GM12878 (cell line): ENCODE measurements around the gene RNASE13. TPM values are rescaled to one million over a fixed set of nuclear protein-coding genes. Genes with fewer than 3 reads are reported as not detected.

Experiments
- microRNA-seq: library from miRNA; unstranded; fragments of <30 nt; microRNA quantifications from one replicate; pipeline ENCODE4, GENCODE V29; 2018
- polyA plus RNA-seq, 11 experiments: library from polyadenylated mRNA; depleted of rRNA in 4 of 11; unstranded in 6 of 11; stranded (reverse) in 5 of 11; fragments of >200 nt; fragmentation: Nextera tagmentation in 4 of 11; fragmentation: Illumina TruSeq in 1 of 11; extraction: Ambion mirVana in 4 of 11; extraction: Trizol in 1 of 11; gene quantifications; 1 replicate in 1 of 11; 2 replicates in 10 of 11; pipeline versions ENCODE4 v1.2.1 to v1.2.3, GENCODE V29; 2011 to 2016; ENCODE audit warnings: inconsistent platforms in 2 of 11, missing spikeins in 2 of 11, low read depth in 1 of 11
- total RNA-seq, 4 experiments: library from RNA; depleted of rRNA in 3 of 4; stranded (reverse); fragments of >200 nt in 3 of 4; fragmentation: Illumina TruSeq in 1 of 4; extraction: Trizol in 1 of 4; gene quantifications; 2 replicates each; pipeline versions ENCODE4 v1.2.1 to v1.2.3, GENCODE V29; 2013 to 2021

Gene RNASE13
- total and polyA plus RNA-seq, 10 of the 15 experiments (the other 5 are each of a cell fraction or from before 2014, with no cell fraction given), result not detected

Small RNAs within 50 kb of the gene (microRNA-seq; reads per million reads assigned to microRNA genes)
- not detected for gene MIR6717

Other genes starting within 250 kb of the RNASE13 start
Only the 7 nearest of the 15 such genes appear.
- gene METTL17, start 44.8 kb downstream of the RNASE13 start, total RNA-seq (2014; rRNA removed), result 106 and 109 TPM in 2 replicates
- gene METTL17, start 44.8 kb downstream of the RNASE13 start, total RNA-seq (2014; rRNA removed; fragmentation: Illumina TruSeq; extraction: Trizol), result 70.4 and 70.8 TPM in 2 replicates
- 78.1 and 85.3 TPM in 2 replicates for gene METTL17, start 44.8 kb downstream of the RNASE13 start, total RNA-seq (2021)
- 110 and 130 TPM in 2 replicates for gene METTL17, start 44.8 kb downstream of the RNASE13 start, polyA plus RNA-seq (2011; rRNA removed)
- gene METTL17, start 44.8 kb downstream of the RNASE13 start, polyA plus RNA-seq (2014; fragmentation: Illumina TruSeq; extraction: Trizol), result 94.9 and 99.1 TPM in 2 replicates
- gene METTL17, start 44.8 kb downstream of the RNASE13 start, polyA plus RNA-seq (2014; fragmentation: Nextera tagmentation; extraction: Ambion mirVana), result 10 to 100 TPM; 86.8 to 95.4 TPM
- 122 and 129 TPM in 2 replicates for gene METTL17, start 44.8 kb downstream of the RNASE13 start, polyA plus RNA-seq (2014; rRNA removed)
- gene METTL17, start 44.8 kb downstream of the RNASE13 start, polyA plus RNA-seq (2016; fragmentation: Nextera tagmentation; extraction: Ambion mirVana), result 100 to 1,000 TPM in 1 of 2 experiments, 10 to 100 TPM in 1; 99.6 to 110 TPM
- gene SLC39A2, start 35.5 kb downstream of the RNASE13 start, total RNA-seq (2014; rRNA removed), result not detected in 2 replicates
- gene SLC39A2, start 35.5 kb downstream of the RNASE13 start, total RNA-seq (2014; rRNA removed; fragmentation: Illumina TruSeq; extraction: Trizol), result not detected in 2 replicates
- gene SLC39A2, start 35.5 kb downstream of the RNASE13 start, total RNA-seq (2021), result not detected in 2 replicates
- gene SLC39A2, start 35.5 kb downstream of the RNASE13 start, polyA plus RNA-seq (2011; rRNA removed), result 0.11 and 0.13 TPM in 2 replicates
- 0.10 and 0.17 TPM in 2 replicates for gene SLC39A2, start 35.5 kb downstream of the RNASE13 start, polyA plus RNA-seq (2014; fragmentation: Illumina TruSeq; extraction: Trizol)
- gene SLC39A2, start 35.5 kb downstream of the RNASE13 start, polyA plus RNA-seq (2014; fragmentation: Nextera tagmentation; extraction: Ambion mirVana), result not detected
- 0.06 and 0.11 TPM in 2 replicates for gene SLC39A2, start 35.5 kb downstream of the RNASE13 start, polyA plus RNA-seq (2014; rRNA removed)
- gene SLC39A2, start 35.5 kb downstream of the RNASE13 start, polyA plus RNA-seq (2016; fragmentation: Nextera tagmentation; extraction: Ambion mirVana), result under 1 TPM in 1 of 2 experiments, not detected in 1; 0.14 TPM
- not detected in 2 replicates for gene NDRG2, start 9.7 kb downstream of the RNASE13 start, total RNA-seq (2014; rRNA removed)
- gene NDRG2, start 9.7 kb downstream of the RNASE13 start, total RNA-seq (2014; rRNA removed; fragmentation: Illumina TruSeq; extraction: Trizol), result not detected in 2 replicates
- gene NDRG2, start 9.7 kb downstream of the RNASE13 start, total RNA-seq (2021), result 0.49 and 0.56 TPM in 2 replicates
- gene NDRG2, start 9.7 kb downstream of the RNASE13 start, polyA plus RNA-seq (2011; rRNA removed), result not detected in 2 replicates
- not detected in 2 replicates for gene NDRG2, start 9.7 kb downstream of the RNASE13 start, polyA plus RNA-seq (2014; fragmentation: Illumina TruSeq; extraction: Trizol)
- gene NDRG2, start 9.7 kb downstream of the RNASE13 start, polyA plus RNA-seq (2014; fragmentation: Nextera tagmentation; extraction: Ambion mirVana), result not detected
- gene NDRG2, start 9.7 kb downstream of the RNASE13 start, polyA plus RNA-seq (2014; rRNA removed), result not detected in 2 replicates
- under 1 TPM in 1 of 2 experiments, not detected in 1; 0.15 TPM for gene NDRG2, start 9.7 kb downstream of the RNASE13 start, polyA plus RNA-seq (2016; fragmentation: Nextera tagmentation; extraction: Ambion mirVana)
- gene TPPP2, start 4.6 kb downstream of the RNASE13 start, total RNA-seq (2014; rRNA removed), result not detected in 2 replicates
- not detected in 2 replicates for gene TPPP2, start 4.6 kb downstream of the RNASE13 start, total RNA-seq (2014; rRNA removed; fragmentation: Illumina TruSeq; extraction: Trizol)
- gene TPPP2, start 4.6 kb downstream of the RNASE13 start, total RNA-seq (2021), result not detected in 2 replicates
- gene TPPP2, start 4.6 kb downstream of the RNASE13 start, polyA plus RNA-seq (2011; rRNA removed), result not detected in 2 replicates
- not detected in 2 replicates for gene TPPP2, start 4.6 kb downstream of the RNASE13 start, polyA plus RNA-seq (2014; fragmentation: Illumina TruSeq; extraction: Trizol)
- gene TPPP2, start 4.6 kb downstream of the RNASE13 start, polyA plus RNA-seq (2014; fragmentation: Nextera tagmentation; extraction: Ambion mirVana), result not detected
- gene TPPP2, start 4.6 kb downstream of the RNASE13 start, polyA plus RNA-seq (2014; rRNA removed), result not detected in 2 replicates
- gene TPPP2, start 4.6 kb downstream of the RNASE13 start, polyA plus RNA-seq (2016; fragmentation: Nextera tagmentation; extraction: Ambion mirVana), result not detected
- not detected in 2 replicates for gene RNASE7, start 7.6 kb upstream of the RNASE13 start, total RNA-seq (2014; rRNA removed)
- gene RNASE7, start 7.6 kb upstream of the RNASE13 start, total RNA-seq (2014; rRNA removed; fragmentation: Illumina TruSeq; extraction: Trizol), result not detected in 2 replicates
- not detected in 2 replicates for gene RNASE7, start 7.6 kb upstream of the RNASE13 start, total RNA-seq (2021)
- not detected in 2 replicates for gene RNASE7, start 7.6 kb upstream of the RNASE13 start, polyA plus RNA-seq (2011; rRNA removed)
- not detected in 2 replicates for gene RNASE7, start 7.6 kb upstream of the RNASE13 start, polyA plus RNA-seq (2014; fragmentation: Illumina TruSeq; extraction: Trizol)
- not detected for gene RNASE7, start 7.6 kb upstream of the RNASE13 start, polyA plus RNA-seq (2014; fragmentation: Nextera tagmentation; extraction: Ambion mirVana)
- gene RNASE7, start 7.6 kb upstream of the RNASE13 start, polyA plus RNA-seq (2014; rRNA removed), result not detected in 2 replicates
- gene RNASE7, start 7.6 kb upstream of the RNASE13 start, polyA plus RNA-seq (2016; fragmentation: Nextera tagmentation; extraction: Ambion mirVana), result not detected
- not detected in 2 replicates for gene RNASE8, start 23.0 kb upstream of the RNASE13 start, total RNA-seq (2014; rRNA removed)
- gene RNASE8, start 23.0 kb upstream of the RNASE13 start, total RNA-seq (2014; rRNA removed; fragmentation: Illumina TruSeq; extraction: Trizol), result not detected in 2 replicates
- not detected in 2 replicates for gene RNASE8, start 23.0 kb upstream of the RNASE13 start, total RNA-seq (2021)
- not detected in 2 replicates for gene RNASE8, start 23.0 kb upstream of the RNASE13 start, polyA plus RNA-seq (2011; rRNA removed)
- gene RNASE8, start 23.0 kb upstream of the RNASE13 start, polyA plus RNA-seq (2014; fragmentation: Illumina TruSeq; extraction: Trizol), result not detected in 2 replicates
- not detected for gene RNASE8, start 23.0 kb upstream of the RNASE13 start, polyA plus RNA-seq (2014; fragmentation: Nextera tagmentation; extraction: Ambion mirVana)
- not detected in 2 replicates for gene RNASE8, start 23.0 kb upstream of the RNASE13 start, polyA plus RNA-seq (2014; rRNA removed)
- not detected for gene RNASE8, start 23.0 kb upstream of the RNASE13 start, polyA plus RNA-seq (2016; fragmentation: Nextera tagmentation; extraction: Ambion mirVana)
- 0.05 and 0.06 TPM in 2 replicates for gene ARHGEF40, start 35.5 kb upstream of the RNASE13 start, total RNA-seq (2014; rRNA removed)
- gene ARHGEF40, start 35.5 kb upstream of the RNASE13 start, total RNA-seq (2014; rRNA removed; fragmentation: Illumina TruSeq; extraction: Trizol), result 0.04 TPM in 1 of 2 replicates, not detected in the other
- gene ARHGEF40, start 35.5 kb upstream of the RNASE13 start, total RNA-seq (2021), result 0.31 and 0.35 TPM in 2 replicates
- gene ARHGEF40, start 35.5 kb upstream of the RNASE13 start, polyA plus RNA-seq (2011; rRNA removed), result 0.12 and 0.26 TPM in 2 replicates
- 0.03 TPM in 1 of 2 replicates, not detected in the other for gene ARHGEF40, start 35.5 kb upstream of the RNASE13 start, polyA plus RNA-seq (2014; fragmentation: Illumina TruSeq; extraction: Trizol)
- gene ARHGEF40, start 35.5 kb upstream of the RNASE13 start, polyA plus RNA-seq (2014; fragmentation: Nextera tagmentation; extraction: Ambion mirVana), result not detected
- gene ARHGEF40, start 35.5 kb upstream of the RNASE13 start, polyA plus RNA-seq (2014; rRNA removed), result 0.03 and 0.04 TPM in 2 replicates
- gene ARHGEF40, start 35.5 kb upstream of the RNASE13 start, polyA plus RNA-seq (2016; fragmentation: Nextera tagmentation; extraction: Ambion mirVana), result under 1 TPM; 0.11 to 0.25 TPM